HG03060 (cell line): ENCODE results near the gene MYBPH.

Experiments used
- ATAC-seq: cut with Tn5 transposase; IDR thresholded peaks from one replicate; pipeline ENCODE4 v1.9.1; 2021; ENCODE audit warnings: low read depth, moderate number of reproducible peaks; ENCODE audit not compliant: unreplicated experiment

Gene MYBPH

DNA sequence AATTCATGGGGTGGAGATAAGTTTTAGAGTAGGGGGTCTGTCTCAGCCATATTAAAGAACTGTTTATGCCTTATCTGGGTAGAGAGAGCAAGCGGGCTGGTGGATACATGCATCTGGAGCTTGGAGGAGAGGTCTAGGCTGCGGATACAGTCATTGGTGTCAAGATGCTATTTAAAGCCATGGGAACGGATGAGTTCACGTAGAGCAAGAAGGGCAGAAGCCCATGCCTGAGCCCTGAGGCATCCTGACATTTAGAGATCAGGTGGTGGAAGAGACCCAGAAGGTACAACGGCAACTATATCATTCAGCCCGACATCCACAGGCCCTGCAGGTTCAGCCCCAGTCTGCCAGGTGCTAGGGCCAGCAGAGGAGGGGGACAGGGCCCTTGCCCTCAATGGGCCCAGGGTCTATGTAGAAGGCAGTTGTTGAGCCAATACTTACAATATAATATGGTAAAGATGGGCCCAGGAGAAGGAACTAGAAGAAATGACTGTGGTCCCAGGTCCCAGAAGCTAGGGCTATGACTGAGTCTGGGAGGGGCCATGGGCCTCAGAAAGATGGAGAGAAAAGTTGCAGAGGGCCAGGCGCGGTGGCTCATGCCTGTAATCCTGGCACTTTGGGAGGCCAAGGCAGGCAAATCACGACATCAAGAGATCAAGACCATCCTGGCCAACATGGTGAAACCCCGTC lies 26.0 kb upstream of the MYBPH start:
- ATAC-seq: no peak

DNA sequence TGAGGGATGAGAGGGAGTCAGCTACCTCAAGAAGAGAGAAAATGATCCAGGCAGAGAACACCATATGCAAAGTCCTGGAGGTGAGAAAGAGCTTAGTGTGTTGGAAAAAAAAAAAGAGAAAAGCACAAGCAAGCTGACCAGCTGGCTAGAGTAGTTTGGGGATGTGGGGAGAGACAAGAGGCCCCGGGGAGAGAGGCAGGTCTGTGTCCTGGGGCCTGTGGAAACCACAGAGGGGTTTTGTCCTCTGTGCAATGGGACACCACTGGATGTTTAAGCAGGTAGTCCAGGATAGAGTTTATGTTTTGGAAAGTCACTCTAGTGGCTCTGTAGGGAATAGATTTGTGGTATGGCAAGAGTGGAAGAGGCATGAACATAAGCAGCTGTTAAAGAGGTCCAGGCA lies 25.3 kb upstream of the MYBPH start:
- ATAC-seq: no peak

DNA sequence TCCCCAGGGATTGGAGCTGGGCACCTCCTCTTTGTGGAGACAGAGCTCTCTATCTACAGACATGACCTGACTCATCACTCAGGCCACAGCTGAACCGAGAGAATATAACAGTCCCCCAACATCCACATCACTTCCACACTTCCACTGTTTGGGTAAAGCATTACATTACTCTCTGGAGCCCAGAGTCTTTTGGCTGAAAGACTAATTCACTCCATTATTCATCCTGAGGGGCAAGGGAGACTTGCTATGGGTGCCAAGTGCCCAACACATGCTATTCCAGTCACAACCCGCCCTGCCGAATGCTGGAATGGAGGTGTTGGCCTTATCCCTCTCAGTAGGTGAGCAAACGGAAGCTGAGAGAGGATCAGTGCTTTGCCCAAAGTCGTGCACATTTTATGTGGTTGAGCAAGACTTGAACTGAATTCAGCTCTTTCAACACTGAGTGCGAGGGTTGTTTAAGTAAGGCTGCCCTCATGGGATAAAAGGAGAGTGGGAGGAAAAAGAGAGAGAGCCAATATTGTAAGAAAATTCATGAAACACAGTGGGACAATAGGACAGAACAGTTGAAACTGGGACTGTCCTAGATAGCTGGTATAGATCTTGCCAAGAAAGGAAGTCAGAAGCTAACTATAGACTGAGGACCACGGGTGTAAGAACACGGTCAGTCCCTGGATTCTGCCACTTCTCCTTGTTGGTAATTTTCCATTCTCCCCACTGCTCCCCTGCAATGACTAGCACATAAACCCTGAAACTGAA lies 24.4 kb upstream of the MYBPH start:
- ATAC-seq: no peak

DNA sequence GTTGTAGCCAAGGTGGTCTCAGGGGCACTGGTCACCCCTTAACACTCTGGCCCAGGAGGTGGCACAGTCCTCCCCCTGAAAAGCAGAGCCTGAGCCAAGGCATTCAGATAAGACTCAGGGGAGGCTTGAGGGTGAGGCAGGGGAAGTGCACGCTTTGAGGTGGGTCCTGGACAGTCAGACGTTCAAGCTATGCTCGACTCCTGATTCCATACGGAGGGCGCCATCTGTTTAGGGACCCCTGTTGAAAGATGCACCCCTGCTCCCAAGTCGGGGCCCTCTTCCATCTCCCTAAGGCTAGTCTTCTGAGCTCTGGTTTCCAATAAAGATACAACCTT lies 23.8 kb upstream of the MYBPH start:
- no peak for ATAC-seq

DNA sequence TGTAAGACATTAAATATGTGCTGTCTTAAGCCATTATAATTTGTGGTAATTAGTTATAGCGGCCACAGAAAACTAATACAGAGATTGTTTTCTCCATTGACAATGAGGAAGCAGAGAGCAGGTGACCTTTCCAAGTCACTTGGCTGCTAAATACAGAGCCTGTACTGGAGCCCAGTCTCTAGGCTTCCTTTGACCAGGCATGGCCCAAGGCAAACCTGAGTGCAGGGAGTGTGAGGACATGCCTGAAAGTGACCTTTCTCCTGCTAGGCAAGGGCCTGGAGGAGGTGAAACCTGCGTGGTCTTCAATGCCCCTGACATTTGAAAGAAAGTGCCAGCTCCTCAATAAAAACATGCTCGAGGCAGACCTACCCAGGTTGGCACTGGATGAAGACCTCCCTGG lies 23.4 kb upstream of the MYBPH start:
- ATAC-seq: no peak

DNA sequence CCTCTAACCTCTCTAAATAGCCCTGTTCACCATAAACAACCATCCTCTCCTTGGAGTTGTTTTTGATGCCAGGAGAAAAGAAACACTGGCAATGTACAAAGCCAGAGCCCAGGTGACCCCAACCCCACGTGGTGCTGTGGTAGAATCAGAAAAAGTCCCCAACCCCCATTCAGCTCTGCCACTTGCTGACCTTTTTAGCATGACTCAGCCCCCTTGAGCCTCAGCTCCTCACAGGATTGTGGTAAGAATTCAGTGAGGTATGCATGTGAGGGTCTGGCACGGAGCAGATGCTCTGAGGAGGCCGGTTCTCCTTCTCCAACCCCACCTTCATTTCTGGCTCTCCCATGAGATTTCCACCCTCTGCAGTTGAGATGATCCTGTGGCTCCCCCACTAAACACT lies 22.0 kb upstream of the MYBPH start:
- no peak for ATAC-seq

DNA sequence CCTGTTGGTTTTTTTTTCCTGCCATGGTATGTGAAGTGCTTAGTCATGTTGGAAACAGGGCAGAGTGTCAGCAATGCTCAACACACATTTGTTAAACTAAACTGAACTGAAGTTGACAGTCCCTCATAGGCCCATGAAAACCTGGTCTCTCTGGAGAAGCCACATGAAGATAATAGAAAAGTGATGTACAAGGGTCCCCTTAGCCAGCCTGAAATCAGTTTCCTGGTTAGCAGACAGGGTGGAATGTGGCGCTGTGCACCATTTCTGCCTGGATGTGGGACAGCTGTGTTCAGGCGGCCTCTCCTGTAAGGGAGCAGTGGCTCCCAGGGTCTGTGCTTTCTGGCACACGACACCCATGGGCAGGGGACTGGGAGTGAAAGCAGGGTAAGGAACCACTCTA lies 20.7 kb upstream of the MYBPH start:
- no peak for ATAC-seq

DNA sequence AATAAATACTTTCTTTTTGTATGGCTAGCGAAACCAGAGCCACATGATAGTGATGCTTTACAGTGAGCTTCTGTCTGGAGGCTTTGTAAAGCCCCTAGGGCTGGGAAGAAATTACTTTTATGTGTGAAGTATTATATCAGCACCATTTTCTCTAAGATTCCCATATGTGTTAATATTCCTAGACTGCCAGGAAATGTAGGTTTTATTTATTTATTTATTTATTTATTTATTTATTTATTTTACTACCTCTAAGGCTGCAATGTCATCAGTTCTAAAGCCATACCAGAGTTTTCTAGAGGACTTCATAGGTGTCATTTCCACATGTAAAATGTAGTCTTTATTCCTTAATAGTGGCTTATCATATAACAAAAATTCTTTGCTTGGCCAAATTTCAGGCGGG lies 15.3 kb upstream of the MYBPH start:
- ATAC-seq: no peak

DNA sequence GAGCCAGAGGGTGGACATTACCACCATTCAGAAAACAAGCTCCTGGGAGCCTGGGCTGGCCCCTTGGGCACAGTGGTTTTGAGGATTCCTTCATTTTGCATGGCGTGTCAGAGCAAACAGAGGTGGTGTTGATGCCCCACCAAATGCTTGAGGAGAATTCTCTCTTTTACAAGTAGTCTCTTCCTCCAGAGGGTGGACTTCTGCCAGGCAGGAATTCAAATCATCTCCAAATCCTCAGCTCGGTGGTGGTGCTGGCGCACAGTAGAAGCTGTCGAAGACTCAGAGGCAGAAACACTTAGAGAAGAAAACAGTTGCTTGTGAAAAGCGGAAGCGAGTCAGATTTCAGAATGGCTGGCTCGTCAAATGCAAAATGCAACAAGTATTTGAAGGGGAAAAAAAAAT lies 14.3 kb upstream of the MYBPH start:
- no peak for ATAC-seq

DNA sequence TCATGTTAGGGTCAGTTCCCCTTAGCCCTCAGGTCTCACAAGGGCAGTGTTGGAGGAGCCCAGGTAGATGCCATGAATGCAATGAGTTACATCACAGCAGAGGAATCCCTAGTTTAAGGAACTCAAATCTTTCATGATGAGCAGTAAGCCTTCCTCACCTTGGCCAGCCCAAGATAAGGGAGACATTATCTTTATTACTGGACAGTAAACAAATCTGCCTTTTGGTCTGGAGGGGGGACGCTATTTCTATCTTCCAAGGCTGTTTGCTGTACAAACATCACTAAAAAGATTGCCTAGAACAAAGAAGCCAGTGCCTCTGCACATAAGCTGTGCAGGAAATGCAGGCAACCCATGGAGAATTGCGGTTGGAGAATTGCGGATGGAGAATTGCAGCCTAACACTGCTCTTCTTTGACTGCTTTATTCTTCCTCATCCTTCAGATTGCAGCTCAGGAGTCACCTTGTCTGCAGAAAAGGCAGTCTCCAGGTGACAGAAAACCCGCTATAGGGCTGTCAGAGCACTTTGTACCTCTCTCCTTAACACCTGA lies 13.1 kb upstream of the MYBPH start:
- ATAC-seq: no peak

DNA sequence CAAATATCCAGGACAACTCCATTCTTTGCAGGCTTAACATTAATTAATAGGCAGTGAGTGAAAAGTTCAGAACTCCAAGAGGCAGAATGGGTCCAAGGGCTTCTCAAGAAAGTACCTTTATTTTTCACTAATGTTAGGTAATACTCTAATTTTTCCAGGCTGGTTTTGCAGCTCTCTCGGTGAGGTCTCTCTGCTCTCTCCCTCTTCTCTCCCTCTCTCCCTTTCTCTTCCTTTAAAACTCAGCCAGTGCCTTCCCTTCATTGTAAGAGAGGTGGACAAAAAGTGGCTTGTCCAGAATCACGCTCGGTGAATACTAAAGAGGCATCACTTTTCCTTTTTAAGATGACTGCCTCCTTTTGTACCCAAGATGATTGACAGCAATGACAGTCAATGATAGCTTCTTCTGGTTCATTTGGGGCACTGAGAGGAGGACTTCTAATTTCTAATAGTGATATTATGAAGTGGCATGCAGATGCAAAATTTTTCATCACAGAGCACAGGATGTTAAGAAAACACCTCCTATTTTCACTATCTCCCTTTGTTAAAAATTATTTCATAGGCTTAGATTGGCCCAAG lies 12.2 kb upstream of the MYBPH start:
- no peak for ATAC-seq

DNA sequence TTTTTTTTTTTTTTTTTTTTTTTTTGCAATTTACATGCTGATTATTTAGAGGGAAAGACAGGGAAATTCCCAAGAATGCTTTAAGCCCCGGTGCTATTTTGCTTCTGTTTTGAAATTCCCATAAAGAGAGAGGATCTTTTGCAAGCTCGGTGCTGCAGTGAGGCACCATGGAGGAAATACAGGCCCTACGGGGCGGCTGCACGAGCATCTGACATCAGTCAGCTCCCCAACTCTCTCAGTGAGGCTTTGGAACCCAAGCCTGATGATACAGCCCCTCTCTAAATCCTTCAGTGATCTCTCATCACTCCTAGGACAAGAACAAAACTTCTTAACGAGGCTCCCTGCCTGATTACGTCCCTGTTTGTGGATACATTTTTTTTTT lies 11.7 kb upstream of the MYBPH start:
- no peak for ATAC-seq

DNA sequence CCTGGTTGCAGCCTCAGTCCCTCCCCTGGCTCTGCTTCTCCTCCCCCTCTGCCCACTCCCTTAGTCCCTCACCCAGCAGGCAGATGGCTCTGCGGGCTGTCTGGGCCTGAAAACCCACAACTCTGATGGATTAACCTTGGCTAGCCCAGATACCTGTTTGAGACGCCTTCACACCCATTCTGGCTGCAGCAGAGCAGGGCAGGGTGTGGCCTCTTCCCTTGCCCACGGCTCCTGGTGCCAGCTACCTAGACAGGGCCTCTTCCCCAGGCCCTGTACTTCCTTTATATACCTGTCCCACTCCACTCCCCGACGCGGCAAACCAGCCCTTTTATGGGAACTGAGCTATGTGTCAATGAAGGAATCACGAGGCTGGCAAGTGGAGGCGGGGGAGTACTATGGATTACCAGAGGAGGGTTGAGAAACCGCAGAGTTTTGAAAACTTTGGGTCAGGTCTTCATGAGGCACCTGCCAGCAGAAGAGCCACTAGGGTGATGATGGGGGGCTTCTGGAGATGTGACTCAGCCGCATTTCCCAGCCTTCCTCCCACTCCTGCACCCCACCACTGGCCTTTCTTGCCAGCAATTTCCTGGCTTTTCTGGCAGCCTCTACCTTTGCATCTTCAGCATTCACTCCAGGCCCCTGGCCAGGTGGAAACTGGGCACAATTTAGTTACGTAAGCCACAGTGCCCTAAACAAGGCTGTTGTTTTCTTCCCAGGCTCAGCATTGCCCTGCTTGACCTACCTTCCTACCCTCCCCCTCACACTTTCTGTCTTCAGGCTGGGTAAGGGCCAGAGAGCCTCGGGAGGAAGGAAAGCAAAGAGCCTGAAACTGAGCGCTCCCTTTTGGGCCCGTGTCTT lies 11.0 kb upstream of the MYBPH start, which contains the start of gene CHI3L1:
Gene CHI3L1 (minus strand): TSS at position 259 of the 858 bp plus-strand sequence. CDS start 81 bp downstream, at position 178.
- no peak for ATAC-seq

DNA sequence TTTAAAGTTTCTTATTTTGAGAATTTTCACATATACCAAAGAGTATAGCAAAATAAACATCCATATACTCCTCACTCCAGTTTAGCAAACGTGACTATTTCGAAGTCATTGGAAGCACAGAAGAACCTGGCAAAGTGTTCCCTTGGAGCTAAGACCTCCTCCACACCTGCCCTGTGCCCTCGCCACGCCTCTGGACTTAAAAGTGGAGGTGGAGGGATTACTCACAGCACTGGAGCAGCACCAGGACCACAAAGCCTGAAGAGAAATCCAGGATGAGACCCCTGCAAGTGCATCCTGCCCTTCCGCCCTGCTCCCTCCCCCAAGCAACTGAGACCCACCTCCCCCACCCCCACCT lies 10.4 kb upstream of the MYBPH start:
- ATAC-seq: no peak

DNA sequence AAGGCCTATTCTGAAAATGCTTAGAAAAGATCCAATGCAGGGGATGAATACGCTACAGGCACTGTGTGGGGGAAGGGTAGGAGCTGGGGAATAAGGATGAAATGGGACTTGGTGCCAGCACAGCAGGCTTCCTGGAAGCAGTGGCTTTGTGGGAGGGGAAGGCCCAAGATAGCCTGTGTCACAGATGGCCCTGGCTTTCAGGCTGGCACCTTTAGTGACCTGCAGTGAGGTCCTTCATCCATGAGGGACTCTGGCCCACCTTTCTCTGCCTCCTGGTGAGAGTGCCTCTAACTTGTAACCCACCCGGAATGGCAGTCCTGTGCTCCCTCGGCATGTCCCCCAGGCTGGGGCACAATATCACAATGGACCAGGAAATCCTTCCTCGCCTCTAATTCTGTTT lies 10.0 kb upstream of the MYBPH start:
- ATAC-seq: no peak

DNA sequence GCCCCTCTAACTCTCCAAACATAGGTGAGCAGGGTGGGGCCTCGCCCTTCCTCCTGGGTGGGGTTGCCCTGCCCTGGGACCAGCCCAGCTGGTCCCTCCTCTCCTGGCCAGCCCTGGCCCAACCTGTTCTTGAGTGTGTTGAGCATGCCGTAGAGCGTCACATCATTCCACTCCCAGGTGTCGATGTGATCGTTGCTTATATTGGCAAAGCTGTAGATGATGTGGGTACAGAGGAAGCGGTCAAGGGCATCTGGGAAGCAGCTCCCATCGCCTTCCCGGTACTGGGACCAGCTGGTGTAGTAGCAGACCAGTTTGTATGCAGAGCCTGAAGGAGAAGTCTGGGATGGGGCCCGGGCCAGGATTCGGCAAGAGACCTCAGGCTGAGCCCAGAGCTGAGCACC lies 9.4 kb upstream of the MYBPH start:
- ATAC-seq: no peak

DNA sequence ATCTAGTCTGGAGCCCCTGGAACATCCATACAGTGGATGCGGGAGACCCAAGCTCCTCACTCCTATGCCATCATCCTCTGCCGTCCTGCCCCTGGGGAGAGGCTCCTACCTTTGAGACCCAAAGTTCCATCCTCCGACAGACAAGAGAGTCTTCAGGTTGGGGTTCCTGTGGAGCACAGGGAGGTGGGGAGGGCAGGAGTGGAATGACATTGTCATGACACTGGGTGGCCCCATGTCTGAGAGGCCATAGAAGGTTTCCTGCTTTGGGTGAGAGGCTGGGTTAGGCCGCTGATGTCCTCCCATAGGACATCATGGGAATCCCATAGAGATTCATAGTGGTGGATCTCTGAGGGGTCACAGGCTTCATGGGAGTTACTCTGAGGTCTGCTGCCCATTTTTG lies 8.8 kb upstream of the MYBPH start:
- ATAC-seq: no peak

DNA sequence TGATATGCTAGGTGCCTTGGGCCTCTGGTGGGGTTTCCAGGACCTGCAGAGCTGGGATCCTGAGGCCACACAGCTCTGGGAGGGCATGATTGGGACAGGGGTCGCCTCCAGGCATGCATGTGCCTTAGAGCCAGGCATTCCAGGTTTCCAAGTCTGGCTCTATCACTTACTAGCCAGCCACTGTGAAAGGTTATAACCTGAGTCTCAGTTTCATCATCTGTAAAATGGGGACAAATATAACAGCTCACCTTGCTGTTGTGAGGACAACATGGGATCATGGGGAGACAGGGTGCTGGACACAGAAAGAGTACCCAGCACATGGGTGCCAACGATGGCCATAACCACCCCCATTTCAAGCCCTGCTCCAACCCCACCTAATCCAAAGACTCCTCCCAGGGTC lies 8.2 kb upstream of the MYBPH start:
- no peak for ATAC-seq

DNA sequence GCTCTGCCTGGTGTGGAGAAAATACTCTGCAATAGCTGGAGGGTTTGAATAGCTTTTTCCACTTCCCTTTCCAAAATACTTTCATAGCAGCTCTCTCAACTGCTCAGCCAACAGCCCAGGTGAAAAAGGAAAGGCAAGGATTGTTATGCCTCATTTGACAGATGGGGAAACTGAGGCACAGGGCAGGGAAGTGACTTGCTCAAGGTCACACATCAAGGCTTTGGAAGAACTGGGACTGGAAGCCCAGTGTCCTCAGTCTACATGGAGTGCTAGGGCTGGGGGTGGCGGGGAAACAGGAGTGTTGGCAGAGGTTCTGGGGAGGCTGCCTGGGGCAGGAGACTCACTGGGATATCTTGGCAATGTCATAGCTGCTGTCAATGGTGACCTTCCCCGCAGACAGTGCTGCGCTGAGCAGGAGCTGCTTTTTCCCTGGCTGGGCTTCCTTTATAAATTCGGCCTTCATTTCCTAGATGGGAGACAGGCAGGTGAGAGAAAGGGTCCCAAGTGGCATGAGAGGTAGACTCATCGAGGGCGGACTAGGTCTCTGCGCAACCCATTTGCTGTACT lies 6.8 kb upstream of the MYBPH start:
- ATAC-seq: no peak

DNA sequence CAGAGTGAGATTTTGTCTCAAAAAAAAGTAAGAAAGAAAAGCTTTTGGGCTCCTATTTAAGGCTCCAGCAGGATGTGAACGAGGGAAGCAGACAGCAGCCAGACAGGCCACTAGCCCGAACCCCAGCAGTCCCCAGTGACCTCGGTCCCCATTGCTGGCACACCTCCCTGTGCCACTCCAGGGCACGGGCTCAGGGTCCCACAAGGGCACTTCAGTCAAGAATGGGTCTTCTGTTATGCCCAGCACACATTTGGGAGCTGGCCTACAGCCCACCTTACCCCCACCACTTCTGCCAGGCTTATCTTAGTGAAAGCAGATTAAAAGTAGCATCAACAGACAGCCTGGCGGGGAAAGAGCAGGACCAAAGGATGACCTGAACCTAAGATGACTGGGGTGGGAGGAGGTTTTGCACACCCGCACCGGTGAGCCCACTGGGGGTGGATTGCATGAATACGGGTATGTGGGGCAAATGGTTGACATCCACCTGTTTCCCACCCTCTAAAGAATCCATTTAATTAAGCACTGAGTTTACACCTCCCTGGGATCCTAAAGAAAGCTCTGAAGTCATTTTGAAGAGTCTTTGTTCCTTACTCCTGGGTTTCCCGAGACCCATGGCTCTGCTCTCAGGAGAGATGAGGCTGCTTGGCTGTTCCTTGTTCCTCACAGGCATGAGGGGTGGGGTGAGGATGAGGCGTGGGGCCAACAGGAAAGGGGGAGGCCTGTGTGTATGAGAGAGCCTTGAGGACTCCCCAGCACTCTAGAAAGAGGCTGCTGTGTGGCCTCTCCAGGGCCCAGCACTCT lies 6.2 kb upstream of the MYBPH start:
- no peak for ATAC-seq
